MCF 10A (cell line): Measurements from ENCODE around the gene KRTAP5-5. TPM values are rescaled to one million over a fixed set of nuclear protein-coding genes. Genes with fewer than 3 reads are reported as not detected.

Source experiments
- BruUV-seq: library from RNA; stranded (reverse); fragments of 400-500 nt; replicated peaks from 2 replicates; lab custom pipeline; 2021; lab: Mats Ljungman, UMichigan
- CTCF ChIA-PET: fragments of 300-600 bp; sonication (Branson Sonifier 250); formaldehyde crosslinking; extraction: SDS; loops from one replicate; lab custom pipeline; 2021; ENCODE audit warnings: antibody characterized with exemption, inconsistent platforms; lab: Yijun Ruan, JAX
- POLR2A ChIA-PET: fragments of 300-600, 350-650 bp; sonication (Branson Sonifier 250); formaldehyde crosslinking; extraction: SDS; loops from one replicate; lab custom pipeline; 2020; ENCODE audit warnings: antibody characterized with exemption, inconsistent platforms; lab: Yijun Ruan, JAX
- DNase-seq: peaks from one replicate; pipeline ENCODE4 v3.0.0-alpha.2; 2018; ENCODE audit not compliant: unreplicated experiment
- H3K27ac Mint-ChIP-seq: one replicate; pipeline ENCODE4 v1.8.0; 2022; ENCODE audit warnings: mild to moderate bottlenecking, low read depth, mixed read lengths; ENCODE audit not compliant: unreplicated experiment
- H3K27me3 Mint-ChIP-seq: one replicate; pipeline ENCODE4 v1.8.0; 2022; ENCODE audit warnings: mixed read lengths; ENCODE audit not compliant: insufficient read depth, unreplicated experiment
- H3K36me3 Mint-ChIP-seq: one replicate; pipeline ENCODE4 v1.8.0; 2022; ENCODE audit warnings: mild to moderate bottlenecking, moderate library complexity, mixed read lengths; ENCODE audit not compliant: insufficient read depth, unreplicated experiment
- H3K4me1 Mint-ChIP-seq: one replicate; pipeline ENCODE4 v1.8.0; 2022; ENCODE audit warnings: mixed read lengths; ENCODE audit not compliant: insufficient read depth, unreplicated experiment
- H3K4me3 Mint-ChIP-seq: one replicate; pipeline ENCODE4 v1.8.0; 2022; ENCODE audit warnings: mild to moderate bottlenecking, moderate library complexity, mixed read lengths; ENCODE audit not compliant: unreplicated experiment
- H3K9me3 Mint-ChIP-seq: one replicate; pipeline ENCODE4 v1.8.0; 2022; ENCODE audit warnings: mixed read lengths; ENCODE audit not compliant: unreplicated experiment
- CTCF ChIP-seq: fragments of 200-600 bp; IDR thresholded peaks from one replicate; pipeline ENCODE4 v1.8.0; 2022; ENCODE audit warnings: antibody characterized with exemption, mild to moderate bottlenecking; ENCODE audit not compliant: unreplicated experiment
- intact Hi-C: fragments of 100-400 bp; cut with micrococcal nuclease; formaldehyde crosslinking; loops from 2 replicates; pipeline ENCODE4 v1.14.1; 2022
- total RNA-seq: library from RNA; stranded (reverse); gene quantifications from 2 replicates; pipeline ENCODE4 v1.2.3, GENCODE V29; 2022

Gene KRTAP5-5
- total RNA-seq, 1 experiment from 2014 or later = not detected

GRCh38 chr11:1628506-1629325 is 859 bp upstream of the KRTAP5-5 start:
- DNase-seq = peak; percentile 38
- no peak overlapping the region for H3K4me3 Mint-ChIP-seq
- BruUV-seq = no TSS peak
- peaks cover 5% of the 10 kb centered on the region for H3K4me1 Mint-ChIP-seq
- intact Hi-C loops = no loop called here
- TF ChIP-seq CTCF = peak; percentile 75
- H3K27ac Mint-ChIP-seq = no peak overlapping the region
- no peaks in the 10 kb centered on the region for H3K9me3 Mint-ChIP-seq
- H3K36me3 Mint-ChIP-seq = no peaks in the 10 kb centered on the region
- ChIA-PET CTCF (interaction anchor here (0.5 to 1.7 kb wide), 15 partner anchors 9 to 796 kb away, joined by 3 to 7 read pairs (median 3); partner anchors contain the start of gene KRTAP5-2), POLR2A (no interaction called here)
- peaks cover 79% of the 10 kb centered on the region for H3K27me3 Mint-ChIP-seq

- Mint-ChIP-seq H3K9me3 (no peaks in the 10 kb centered on the region), H3K4me1 (peaks cover 5% of the 10 kb centered on the region), H3K27ac (no peak overlapping the region), H3K4me3 (no peak overlapping the region), H3K36me3 (no peaks in the 10 kb centered on the region), H3K27me3 (peaks cover 79% of the 10 kb centered on the region)
- intact Hi-C loops = no loop called here
- ChIA-PET CTCF (interaction anchor here (0.7 to 1.4 kb wide), 3 partner anchors 14 to 369 kb away, joined by 3 to 5 read pairs (median 4); no protein-coding TSS in a partner anchor), POLR2A (no interaction called here)
- no peak for DNase-seq
- BruUV-seq = no TSS peak
- TF ChIP-seq CTCF = no peak
Measured at GRCh38 chr11:1630271-1630670, 696 bp downstream of the KRTAP5-5 start.

GRCh38 chr11:1631066-1631568 is 1.5 kb downstream of the KRTAP5-5 start:
- CTCF ChIA-PET = interaction anchor here (0.5 to 2.2 kb wide), 9 partner anchors 9 to 1000 kb away, joined by 3 to 11 read pairs (median 3); no protein-coding TSS in a partner anchor
- TF ChIP-seq CTCF = no peak
- BruUV-seq = no TSS peak

GRCh38 chr11:1632053-1632714 is 2.6 kb downstream of the KRTAP5-5 start:
- intact Hi-C loops = no loop called here
- ChIA-PET CTCF (interaction anchor here (0.6 to 2.2 kb wide), 4 partner anchors 8 to 520 kb away, joined by 3 to 11 read pairs (median 6); no protein-coding TSS in a partner anchor), POLR2A (interaction anchor here (0.5 to 0.7 kb wide), 2 partner anchors 115 to 514 kb away, joined by 3 read pairs; no protein-coding TSS in a partner anchor)
- TF ChIP-seq CTCF = no peak
- H3K27me3 Mint-ChIP-seq = peaks cover 77% of the 10 kb centered on the region
- no peak for DNase-seq
- H3K9me3 Mint-ChIP-seq = no peaks in the 10 kb centered on the region
- no TSS peak for BruUV-seq
- no peak overlapping the region for H3K4me3 Mint-ChIP-seq
- no peak overlapping the region for H3K27ac Mint-ChIP-seq
- peaks cover 5% of the 10 kb centered on the region for H3K4me1 Mint-ChIP-seq
- H3K36me3 Mint-ChIP-seq = no peaks in the 10 kb centered on the region

More at GRCh38 chr11:1631066-1631568, 1.5 kb downstream of the KRTAP5-5 start:
- H3K36me3 Mint-ChIP-seq = no peaks in the 10 kb centered on the region
- peaks cover 79% of the 10 kb centered on the region for H3K27me3 Mint-ChIP-seq
- DNase-seq = no peak
- peaks cover 5% of the 10 kb centered on the region for H3K4me1 Mint-ChIP-seq
- POLR2A ChIA-PET = no interaction called here
- no peak overlapping the region for H3K4me3 Mint-ChIP-seq
- H3K27ac Mint-ChIP-seq = no peak overlapping the region
- intact Hi-C loops = no loop called here
- no peaks in the 10 kb centered on the region for H3K9me3 Mint-ChIP-seq
